ENCODE results near the gene MFAP4.
"Not testable (repeated sequence)": the region's sequence is repeated elsewhere in the genome, so short reads cannot be mapped to it uniquely, and the experiment has no call there.

The MFAP4 gene

GRCh38 chr17:19369846-19370492, 17.0 kb downstream of the MFAP4 start:
- DNase-seq = no peak

- no peak for DNase-seq
These were observed 17.7 kb downstream of the MFAP4 start for GRCh38 chr17:19369107-19369778.

GRCh38 chr17:19368229-19368628, 18.8 kb downstream of the MFAP4 start:
- DNase-seq = no peak

- no peak for DNase-seq
These were observed 20.4 kb downstream of the MFAP4 start for GRCh38 chr17:19366637-19366972.

GRCh38 chr17:19365833-19366636, 21.0 kb downstream of the MFAP4 start:
- DNase-seq = no peak

GRCh38 chr17:19365499-19365817, 21.5 kb downstream of the MFAP4 start:
- no peak for DNase-seq

GRCh38 chr17:19364699-19365498, 22.1 kb downstream of the MFAP4 start:
- no peak for DNase-seq

- no peak for DNase-seq
These were observed 23.4 kb downstream of the MFAP4 start for GRCh38 chr17:19363460-19364035.

GRCh38 chr17:19363114-19363438, 23.9 kb downstream of the MFAP4 start:
- no peak for DNase-seq

GRCh38 chr17:19362277-19363113, 24.5 kb downstream of the MFAP4 start, which contains the start of gene B9D1:
B9D1 (minus strand) TSS chr17:19362723; CDS start chr17:19362569, 154 bp downstream.
- DNase-seq = peak; percentile 87 to 93 (median 90)

- no peak for DNase-seq
These were observed 25.1 kb downstream of the MFAP4 start for GRCh38 chr17:19361944-19362276.

- DNase-seq = no peak
These were observed 25.7 kb downstream of the MFAP4 start for GRCh38 chr17:19361326-19361725.

GRCh38 chr17:19360772-19361171, 26.2 kb downstream of the MFAP4 start:
- DNase-seq = no peak

GRCh38 chr17:19359856-19360255, 27.1 kb downstream of the MFAP4 start:
- DNase-seq = no peak

GRCh38 chr17:19359151-19359550, 27.8 kb downstream of the MFAP4 start:
- no peak for DNase-seq

- no peak for DNase-seq
These were observed 29.2 kb downstream of the MFAP4 start for GRCh38 chr17:19357761-19358160.

- DNase-seq = no peak
These were observed 29.6 kb downstream of the MFAP4 start for GRCh38 chr17:19357351-19357750.

GRCh38 chr17:19354748-19355147, 32.2 kb downstream of the MFAP4 start:
- no peak for DNase-seq

GRCh38 chr17:19353401-19353800, 33.6 kb downstream of the MFAP4 start:
- DNase-seq = not testable (repeated sequence)

- no peak for DNase-seq
These were observed 38.2 kb downstream of the MFAP4 start for GRCh38 chr17:19348806-19349205.

GRCh38 chr17:19348081-19348650, 38.8 kb downstream of the MFAP4 start:
- no peak for DNase-seq
